GM12878 (cell line): ENCODE results near the gene TECPR1. TPM values are rescaled to one million over a fixed set of nuclear protein-coding genes. Genes with fewer than 3 reads are reported as not detected.

Source experiments
- ATAC-seq: fragments of 200-7000 bp; cut with Tn5 transposase; 3 replicates; pipeline ENCODE4 v1.9.1; 2020; ENCODE audit warnings: mild to moderate bottlenecking, moderate library complexity
- BruUV-seq: library from RNA; stranded (reverse); fragments of 400-500 nt; replicated peaks from 2 replicates; lab custom pipeline; 2021; lab: Mats Ljungman, UMichigan
- CTCF ChIA-PET: fragments of 300-600 bp; sonication (Branson Sonifier 250); formaldehyde crosslinking; extraction: SDS; loops from one replicate; lab custom pipeline; 2021; ENCODE audit warnings: inconsistent platforms; lab: Yijun Ruan, JAX
- POLR2A ChIA-PET: fragments of 350-600 bp; formaldehyde crosslinking; extraction: SDS; loops from one replicate; lab custom pipeline; 2021; ENCODE audit warnings: inconsistent platforms; lab: Charles Lee
- RAD21 ChIA-PET: fragments of 300-600 bp; sonication (Branson Sonifier 250); formaldehyde crosslinking; loops from one replicate; lab custom pipeline; 2023; ENCODE audit warnings: antibody characterized with exemption; ENCODE audit not compliant: unreplicated experiment; lab: Charles Lee
- SMC1A ChIA-PET: fragments of 300-600 bp; sonication (Branson Sonifier 250); formaldehyde crosslinking; loops from one replicate; lab custom pipeline; 2023; ENCODE audit not compliant: unreplicated experiment, uncharacterized antibody; lab: Charles Lee
- DNase-seq: peaks from one replicate; pipeline ENCODE4 v3.0.0-alpha.2; 2011; ENCODE audit warnings: low read depth, low spot score
- FAIRE-seq: peaks from 3 replicates; lab custom pipeline; 2011; peaks lifted over from hg19 to GRCh38; lab: Jason Lieb, UNC
- H2AFZ ChIP-seq: 2 replicates; pipeline ENCODE4 v1.6.0; 2011; ENCODE audit warnings: low read depth, low read length, control low read depth; ENCODE audit not compliant: control insufficient read depth
- H3K27ac ChIP-seq: 2 replicates; pipeline ENCODE4 v1.5.1; 2011; ENCODE audit warnings: control low read depth; ENCODE audit not compliant: control insufficient read depth, insufficient read depth
- H3K27me3 ChIP-seq, 2 experiments: replicated peaks in 1 of 2; 2 replicates each; pipeline versions ENCODE4 v1.6.0 to v1.6.1; 2011; ENCODE audit warnings: low read length in 1 of 2; ENCODE audit not compliant: control insufficient read depth in 2 of 2, insufficient read depth in 2 of 2
- H3K36me3 ChIP-seq, 2 experiments: 2 replicates each; pipeline ENCODE4 v1.5.1; 2011; ENCODE audit warnings: low read length in 1 of 2; ENCODE audit not compliant: control insufficient read depth in 2 of 2, insufficient read depth in 2 of 2
- H3K4me1 ChIP-seq: 2 replicates; pipeline ENCODE4 v1.6.1; 2011; ENCODE audit warnings: mild to moderate bottlenecking, low read length, moderate library complexity, mixed read lengths; ENCODE audit not compliant: control insufficient read depth, insufficient read depth
- H3K4me2 ChIP-seq: 2 replicates; pipeline ENCODE4 v1.6.0; 2011; ENCODE audit warnings: control low read depth; ENCODE audit not compliant: control insufficient read depth, insufficient read depth
- H3K4me3 ChIP-seq: fragments of 200-600 bp; sonication (generic); 2 replicates; pipeline ENCODE4 v1.5.1; 2016
- H3K79me2 ChIP-seq: 2 replicates; pipeline ENCODE4 v1.6.0; 2011; ENCODE audit warnings: low read length; ENCODE audit not compliant: control insufficient read depth, insufficient read depth
- H3K9ac ChIP-seq: 2 replicates; pipeline ENCODE4 v1.8.0; 2011; ENCODE audit warnings: low read length, control low read depth, mixed read lengths; ENCODE audit not compliant: control insufficient read depth, insufficient read depth
- H3K9me3 ChIP-seq: replicated peaks from 3 replicates; pipeline ENCODE4 v1.5.1; 2011; ENCODE audit warnings: mild to moderate bottlenecking, low read length; ENCODE audit not compliant: control insufficient read depth, insufficient read depth
- H4K20me1 ChIP-seq: 2 replicates; pipeline ENCODE4 v1.6.0; 2011; ENCODE audit not compliant: control insufficient read depth, insufficient read depth
- BHLHE40 ChIP-seq, 2 experiments: fragments of 450-650 bp in 1 of 2; IDR thresholded peaks; 2 replicates each; pipeline ENCODE4 v1.6.1; 2011 to 2017; ENCODE audit warnings: low read depth in 2 of 2, borderline replicate concordance in 1 of 2, improper control_type of control experiment in 1 of 2, low read length in 1 of 2, mild to moderate bottlenecking in 1 of 2
- CBX5 ChIP-seq: sonication (generic); IDR thresholded peaks from 2 replicates; pipeline ENCODE4 v1.6.1; 2016; ENCODE audit warnings: low read depth, moderate library complexity, mild to moderate bottlenecking, inconsistent platforms
- CHD2 ChIP-seq: IDR thresholded peaks from 2 replicates; pipeline ENCODE4 v1.6.1; 2011; ENCODE audit warnings: low read depth, low read length, improper control_type of control experiment, borderline replicate concordance
- CHD4 ChIP-seq: fragments of 200-600 bp; sonication (generic); IDR thresholded peaks from 2 replicates; pipeline ENCODE4 v1.6.1; 2016; ENCODE audit warnings: mild to moderate bottlenecking
- HDAC6 ChIP-seq: fragments of 200-600 bp; sonication (generic); IDR thresholded peaks from one replicate; pipeline ENCODE4 v1.8.0; 2017; ENCODE audit warnings: antibody characterized with exemption; ENCODE audit not compliant: unreplicated experiment
- HSF1 ChIP-seq: fragments of 150-350 bp; IDR thresholded peaks from 2 replicates; pipeline ENCODE4 v1.6.1; 2014; ENCODE audit warnings: mild to moderate bottlenecking, low read depth, low read length
- IKZF2 ChIP-seq, 2 experiments: fragments of 450-650 bp; IDR thresholded peaks; 2 replicates each; pipeline ENCODE4 v1.6.1; 2017; ENCODE audit warnings: mild to moderate bottlenecking in 2 of 2, moderate library complexity in 2 of 2
- IRF4 ChIP-seq: IDR thresholded peaks from 2 replicates; pipeline ENCODE4 v1.6.1; 2011; ENCODE audit warnings: low read depth, low read length
- MAX ChIP-seq: IDR thresholded peaks from 2 replicates; pipeline ENCODE4 v1.6.1; 2012; ENCODE audit warnings: low read depth, low read length, improper control_type of control experiment
- NR2C1 ChIP-seq: fragments of 450-650 bp; IDR thresholded peaks from 2 replicates; pipeline ENCODE4 v1.6.1; 2017; ENCODE audit warnings: antibody characterized with exemption, mild to moderate bottlenecking, moderate library complexity
- NR2F1 ChIP-seq: fragments of 450-650 bp; conservative IDR thresholded peaks from 2 replicates; pipeline ENCODE4 v1.6.1; 2017; ENCODE audit warnings: mild to moderate bottlenecking
- PKNOX1 ChIP-seq: fragments of 450-650 bp; IDR thresholded peaks from 2 replicates; pipeline ENCODE4 v1.6.1; 2016; ENCODE audit warnings: mild to moderate bottlenecking
- SIX5 ChIP-seq: IDR thresholded peaks from 2 replicates; pipeline ENCODE4 v1.6.1; 2011; ENCODE audit warnings: mild to moderate bottlenecking, low read depth, low read length, moderate library complexity; ENCODE audit not compliant: severe bottlenecking
- TARDBP ChIP-seq: IDR thresholded peaks from 2 replicates; pipeline ENCODE4 v1.6.1; 2016; ENCODE audit warnings: borderline replicate concordance
- TCF7 ChIP-seq: IDR thresholded peaks from 2 replicates; pipeline ENCODE4 v1.6.1; 2014; ENCODE audit warnings: antibody characterized with exemption, borderline replicate concordance
- ZNF24 ChIP-seq: fragments of 450-650 bp; IDR thresholded peaks from 2 replicates; pipeline ENCODE4 v1.6.1; 2017; ENCODE audit warnings: antibody characterized with exemption, mild to moderate bottlenecking
- WGBS: methylation state at CpG from one replicate; pipeline ENCODE4 v1.1.6; 2016; ENCODE audit warnings: low lambda C conversion rate; ENCODE audit not compliant: insufficient replicate concordance, insufficient coverage; ENCODE audit errors: missing lambda C conversion rate; 5-methylcytosine and 5-hydroxymethylcytosine counted together
- in situ Hi-C: fragments of 300-500 bp; cut with MboI; formaldehyde crosslinking; loops from 9 replicates; pipeline ENCODE4 v1.14.3; 2018; ENCODE audit warnings: mixed read lengths
- intact Hi-C: fragments of 100-400 bp; cut with micrococcal nuclease; formaldehyde crosslinking; loops from one replicate; pipeline ENCODE4 v1.14.2; 2022; ENCODE audit not compliant: unreplicated experiment
- polyA plus RNA-seq, 11 experiments: library from polyadenylated mRNA; depleted of rRNA in 4 of 11; unstranded in 6 of 11; stranded (reverse) in 5 of 11; fragments of >200 nt; fragmentation: Nextera tagmentation in 4 of 11; fragmentation: Illumina TruSeq in 1 of 11; extraction: Ambion mirVana in 4 of 11; extraction: Trizol in 1 of 11; gene quantifications; 1 replicate in 1 of 11; 2 replicates in 10 of 11; pipeline versions ENCODE4 v1.2.1 to v1.2.3, GENCODE V29; 2011 to 2016; ENCODE audit warnings: inconsistent platforms in 2 of 11, missing spikeins in 2 of 11, low read depth in 1 of 11
- total RNA-seq, 4 experiments: library from RNA; depleted of rRNA in 3 of 4; stranded (reverse); fragments of >200 nt in 3 of 4; fragmentation: Illumina TruSeq in 1 of 4; extraction: Trizol in 1 of 4; gene quantifications; 2 replicates each; pipeline versions ENCODE4 v1.2.1 to v1.2.3, GENCODE V29; 2013 to 2021

Gene TECPR1
- total and polyA plus RNA-seq, 10 of the 15 experiments (the other 5 are each of a cell fraction or from before 2014, with no cell fraction given): 0.26 to 16.8 (median 4.2) TPM

GRCh38 chr7:98242934-98243333, 9.1 kb downstream of the TECPR1 start:
- CTCF ChIA-PET: no interaction called here
- no peak overlapping the region for H2AFZ ChIP-seq
- in situ Hi-C loops: loop anchor here (5.0 kb wide), 1 partner anchor 221 kb away; no protein-coding TSS in a partner anchor

More at GRCh38 chr7:98242934-98243333, 9.1 kb downstream of the TECPR1 start:
- ATAC-seq: no peak
- no peaks in the 10 kb centered on the region for H3K79me2 ChIP-seq
- TF ChIP-seq CHD4 (no peak), HSF1 (no peak), NR2F1 (no peak), CBX5 (no peak), NR2C1 (no peak), SIX5 (no peak), TCF7 (no peak), HDAC6 (no peak), IRF4 (no peak), PKNOX1 (no peak), MAX (no peak), BHLHE40 (IDR thresholded peaks at IDR 0.05; ENCODE audit: borderline replicate concordance in 1 of 2, low read depth in 2 of 2, low read length in 1 of 2) (no peak), IKZF2 (IDR thresholded peaks at IDR 0.05) (no peak), CHD2 (no peak), ZNF24 (no peak), TARDBP (no peak)
- TF ChIP-seq, all 136 proteins: peak for 0
- FAIRE-seq: no peak
- Histone ChIP-seq H3K4me3 (no peak overlapping the region), H4K20me1 (no peaks in the 10 kb centered on the region), H3K27me3 (no peaks in the 10 kb centered on the region), H3K9ac (no peak overlapping the region), H3K4me1 (no peaks in the 10 kb centered on the region), H3K36me3 (no peaks in the 10 kb centered on the region), H3K27ac (no peak overlapping the region), H3K9me3 (no peaks in the 10 kb centered on the region), H3K4me2 (no peak overlapping the region)
- BruUV-seq: no TSS peak
- DNase-seq: no peak
- intact Hi-C loops: no loop called here
- SMC1A ChIA-PET: interaction anchor here (1.4 kb wide), 1 partner anchor 74 kb away, joined by 4 read pairs; no protein-coding TSS in a partner anchor
- POLR2A ChIA-PET: no interaction called here
- RAD21 ChIA-PET: no interaction called here
- WGBS: 84% methylated on average over 3 of the region's 4 CpGs
